ENCODE data around the gene PIK3AP1. TPM values are rescaled to one million over a fixed set of nuclear protein-coding genes. Genes with fewer than 3 reads are reported as not detected.

Gene PIK3AP1
- total and polyA plus RNA-seq, 2 of the 4 experiments (the other 2 are of a cell fraction) = under 0.01 to 0.14 TPM

- H3K14ac ChIP-seq (replicated peaks; ENCODE audit: low read depth, low read length) = peak overlapping the region; percentile 59
- H4K5ac ChIP-seq (ENCODE audit: low read depth, low read length) = peak overlapping the region; percentile 1
- CTCF ChIA-PET = no interaction called here
- intact Hi-C loops (cut with micrococcal nuclease) = loop anchor here (2.0 to 5.0 kb wide), 2 partner anchors 96 to 247 kb away; partner anchors contain the start of gene LCOR
- peak; percentile 18 for ATAC-seq (ENCODE audit: low read depth)
- no CpG with 5 or more reads among the region's 20 CpGs for WGBS, 2 experiments (ENCODE audit: extremely low coverage in 2 of 2, insufficient read length in 1 of 2)
- dilution Hi-C loops (cut with HindIII; ENCODE audit: low sequenced_read_pairs, unreplicated experiment) = no loop called here
- peak overlapping the region; percentile 4 for H3K18ac ChIP-seq (ENCODE audit: low read depth, low read length)
- peak overlapping the region; percentile 100 for H3K4me2 ChIP-seq (ENCODE audit: low read depth, low read length)
- H3K23ac ChIP-seq (ENCODE audit: low read depth, low read length) = peak overlapping the region; percentile 77
- peak overlapping the region; percentile 93 for H3K9ac ChIP-seq (ENCODE audit: low read depth, low read length)
- peak overlapping the region; percentile 88 for H3K27ac ChIP-seq (ENCODE audit: insufficient read depth, low read length)
- H4K91ac ChIP-seq (ENCODE audit: insufficient read depth, low read depth, low read length) = peak overlapping the region; percentile 60; the same call in 1 of the 2 replicates
- peak overlapping the region; percentile 80 for H2BK5ac ChIP-seq (ENCODE audit: low read depth, low read length, poor library complexity, severe bottlenecking)
- H2AK5ac ChIP-seq (ENCODE audit: low read depth, low read length) = peak overlapping the region; percentile 63
- no peaks in the 10 kb centered on the region for H3K36me3 ChIP-seq (ENCODE audit: control insufficient read depth, insufficient read depth, low read length)
- H3K4me1 ChIP-seq (ENCODE audit: control insufficient read depth, insufficient read depth, low read length) = peaks cover 11% of the 10 kb centered on the region
- H3K79me1 ChIP-seq (ENCODE audit: low read depth in 1 of 2, low read length in 2 of 2) = peaks cover 0 to 21% of the 10 kb centered on the region in 2 experiments; a peak in 2 of 4 replicates
- peaks cover 54% of the 10 kb centered on the region for H4K20me1 ChIP-seq (ENCODE audit: insufficient read depth, low read length)
- peak overlapping the region; percentile 23 for H3K4ac ChIP-seq (ENCODE audit: low read depth, low read length)
- H3K27me3 ChIP-seq (ENCODE audit: control insufficient read depth, insufficient read depth, low read length) = no peaks in the 10 kb centered on the region
- peak overlapping the region; percentile 93 for H2AFZ ChIP-seq (replicated peaks; ENCODE audit: low read length, poor library complexity)
- peak overlapping the region; percentile 38; the same call in 1 of the 2 replicates for H2BK120ac ChIP-seq (ENCODE audit: low read depth, low read length)
- H3K9me1 ChIP-seq (ENCODE audit: insufficient read depth, low read length) = peaks cover 4% of the 10 kb centered on the region; the same call in 1 of the 2 replicates
- no peak overlapping the region for H2BK20ac ChIP-seq (ENCODE audit: low read depth, low read length)
- no peaks in the 10 kb centered on the region for H3K9me3 ChIP-seq (ENCODE audit: control insufficient read depth, insufficient read depth, low read length)
- POLR2A ChIA-PET (ENCODE audit: unreplicated experiment) = interaction anchor here (0.6 kb wide), 1 partner anchor 349 kb away, joined by 7 read pairs; no protein-coding TSS in a partner anchor
- BruUV-seq (replicated peaks) = no TSS peak
- TF ChIP-seq CHD1 (IDR thresholded peaks at IDR 0.05; ENCODE audit: low read depth, low read length) (0 out of 2 replicates have a peak, but pooled peaks have one; percentile 13), RAD21 (IDR thresholded peaks at IDR 0.05; ENCODE audit: low read length) (no peak)
- DNase-seq = peak; percentile 7
- H2AK9ac ChIP-seq (replicated peaks; ENCODE audit: low read depth, low read length, poor library complexity) = peak overlapping the region; percentile 96
- H3K4me3 ChIP-seq (ENCODE audit: insufficient read depth, low read depth, low read length) = peak overlapping the region; percentile 78
- in situ Hi-C loops (cut with MboI; ENCODE audit: low sequenced_read_pairs) = no loop called here
- peak overlapping the region; percentile 67 for H3K56ac ChIP-seq (ENCODE audit: extremely low read depth, insufficient read depth, low read length)
- peak overlapping the region; percentile 8 to 68; a peak in 3 of 4 replicates for H4K8ac ChIP-seq (ENCODE audit: low read depth in 2 of 2, low read length in 2 of 2)
- no peak overlapping the region for H2BK15ac ChIP-seq (ENCODE audit: low read depth, low read length)
Measured at GRCh38 chr10:96585736-96586418, 134.4 kb downstream of the PIK3AP1 start.
